ENCODE measurements around the gene DOC2A. TPM values are rescaled to one million over a fixed set of nuclear protein-coding genes. Genes with fewer than 3 reads are reported as not detected.
"Not testable (repeated sequence)": the region's sequence is repeated elsewhere in the genome, so short reads cannot be mapped to it uniquely, and the experiment has no call there.

DOC2A gene
- total RNA-seq, 2 experiments from 2014 or later: 0.34 TPM; not detected in 1

GRCh38 chr16:30041841-30042240 lies 31.0 kb upstream of the DOC2A start:
- Mint-ChIP-seq H3K4me3 (no peak overlapping the region), H3K36me3 (ENCODE audit: low read depth) (no peaks in the 10 kb centered on the region), H3K27ac (no peak overlapping the region), H3K4me1 (ENCODE audit: low read depth) (no peaks in the 10 kb centered on the region), H3K27me3 (ENCODE audit: low read depth) (peaks cover 13% of the 10 kb centered on the region), H3K9me3 (ENCODE audit: insufficient read depth) (no peaks in the 10 kb centered on the region)
- DNase-seq: no peak
- POLR2A ChIA-PET: no interaction called here
- CTCF ChIA-PET: interaction anchor here (0.6 to 6.0 kb wide), 6 partner anchors 10 to 252 kb away, joined by 3 to 44 read pairs (median 7); partner anchors contain the start of genes TBX6 and TLCD3B
- no peak for ATAC-seq

GRCh38 chr16:30040690-30041089 lies 29.9 kb upstream of the DOC2A start:
- POLR2A ChIA-PET; H3K36me3 Mint-ChIP-seq (ENCODE audit: low read depth): not testable (repeated sequence)
- CTCF ChIA-PET: interaction anchor here (1.0 to 6.0 kb wide), 4 partner anchors 9 to 51 kb away, joined by 3 to 44 read pairs (median 6); partner anchors contain the start of genes TBX6 and TLCD3B

GRCh38 chr16:30040221-30040620 lies 29.4 kb upstream of the DOC2A start:
- DNase-seq: no peak
- Mint-ChIP-seq H3K4me1 (ENCODE audit: low read depth) (peaks cover 3% of the 10 kb centered on the region), H3K27ac (no peak overlapping the region), H3K9me3 (ENCODE audit: insufficient read depth) (no peaks in the 10 kb centered on the region), H3K4me3 (no peak overlapping the region), H3K27me3 (ENCODE audit: low read depth) (peaks cover 15% of the 10 kb centered on the region), H3K36me3 (ENCODE audit: low read depth) (no peaks in the 10 kb centered on the region)
- POLR2A ChIA-PET: interaction anchor here (0.7 kb wide), 1 partner anchor 25 kb away, joined by 3 read pairs; the partner anchor contains the start of gene ALDOA
- CTCF ChIA-PET: interaction anchor here (1.8 to 6.0 kb wide), 2 partner anchors 8 to 15 kb away, joined by 8 to 44 read pairs; partner anchors contain the start of gene TLCD3B
- no peak for ATAC-seq

More at GRCh38 chr16:30040690-30041089, 29.9 kb upstream of the DOC2A start:
- not testable (repeated sequence) for DNase-seq; H3K27ac Mint-ChIP-seq; H3K9me3 Mint-ChIP-seq (ENCODE audit: insufficient read depth); ATAC-seq; H3K4me1 Mint-ChIP-seq (ENCODE audit: low read depth); H3K4me3 Mint-ChIP-seq
- peaks cover 16% of the 10 kb centered on the region for H3K27me3 Mint-ChIP-seq (ENCODE audit: low read depth)

GRCh38 chr16:30033270-30033669 lies 22.4 kb upstream of the DOC2A start:
- H3K4me1 Mint-ChIP-seq (ENCODE audit: low read depth): peaks cover 15% of the 10 kb centered on the region
- no peak for DNase-seq

GRCh38 chr16:30032083-30032819 lies 21.4 kb upstream of the DOC2A start:
- peaks cover 15% of the 10 kb centered on the region for H3K4me1 Mint-ChIP-seq (ENCODE audit: low read depth)
- no peak overlapping the region for H3K27ac Mint-ChIP-seq
- ChIA-PET CTCF (interaction anchor here (0.6 to 3.4 kb wide), 41 partner anchors 9 to 345 kb away, joined by 3 to 48 read pairs (median 4); partner anchors contain the start of genes ALDOA, C16orf92, HIRIP3 and KCTD13), POLR2A (no interaction called here)
- no peak overlapping the region for H3K4me3 Mint-ChIP-seq
- DNase-seq: peak; percentile 81
- peaks cover 44% of the 10 kb centered on the region for H3K27me3 Mint-ChIP-seq (ENCODE audit: low read depth)
- no peaks in the 10 kb centered on the region for H3K9me3 Mint-ChIP-seq (ENCODE audit: insufficient read depth)
- no peaks in the 10 kb centered on the region for H3K36me3 Mint-ChIP-seq (ENCODE audit: low read depth)
- ATAC-seq: peak; percentile 66

More at GRCh38 chr16:30033270-30033669, 22.4 kb upstream of the DOC2A start:
- ChIA-PET POLR2A (no interaction called here), CTCF (interaction anchor here (1.0 to 3.4 kb wide), 16 partner anchors 9 to 346 kb away, joined by 3 to 48 read pairs (median 5); partner anchors contain the start of genes KCTD13 and TAOK2)
- Mint-ChIP-seq H3K36me3 (ENCODE audit: low read depth) (no peaks in the 10 kb centered on the region), H3K9me3 (ENCODE audit: insufficient read depth) (no peaks in the 10 kb centered on the region), H3K27me3 (ENCODE audit: low read depth) (peaks cover 34% of the 10 kb centered on the region), H3K27ac (no peak overlapping the region), H3K4me3 (no peak overlapping the region)
- ATAC-seq: no peak

- CTCF ChIA-PET: interaction anchor here (0.8 to 3.4 kb wide), 26 partner anchors 8 to 340 kb away, joined by 3 to 48 read pairs (median 5); partner anchors contain the start of genes ALDOA, C16orf92, HIRIP3 and KCTD13
- Mint-ChIP-seq H3K27me3 (ENCODE audit: low read depth) (peaks cover 44% of the 10 kb centered on the region), H3K27ac (no peak overlapping the region), H3K9me3 (ENCODE audit: insufficient read depth) (no peaks in the 10 kb centered on the region), H3K36me3 (ENCODE audit: low read depth) (no peaks in the 10 kb centered on the region), H3K4me3 (no peak overlapping the region), H3K4me1 (ENCODE audit: low read depth) (peaks cover 15% of the 10 kb centered on the region)
- POLR2A ChIA-PET: no interaction called here
- no peak for ATAC-seq
- DNase-seq: no peak
These were observed 20.7 kb upstream of the DOC2A start for GRCh38 chr16:30031477-30031918.

- Mint-ChIP-seq H3K27ac (no peak within 1 kb of the TSS), H3K27me3 (ENCODE audit: low read depth) (peaks cover 42% of the 10 kb centered on the region), H3K9me3 (ENCODE audit: insufficient read depth) (no peaks in the 10 kb centered on the region), H3K4me3 (no peak within 1 kb of the TSS), H3K36me3 (ENCODE audit: low read depth) (no peaks in the 10 kb centered on the region), H3K4me1 (ENCODE audit: low read depth) (peaks cover 15% of the 10 kb centered on the region)
- DNase-seq (no peak), ATAC-seq (no peak)
- ChIA-PET POLR2A (no interaction called here), CTCF (interaction anchor here (1.1 to 3.4 kb wide), 14 partner anchors 8 to 331 kb away, joined by 3 to 48 read pairs (median 6); partner anchors contain the start of genes ALDOA and C16orf92)
These were observed 20.1 kb upstream of the DOC2A start, which contains the start of gene TLCD3B for GRCh38 chr16:30030841-30031413. TLCD3B (minus strand) TSS chr16:30031271; CDS start chr16:30030527, 744 bp downstream.

GRCh38 chr16:30030011-30030685 lies 19.3 kb upstream of the DOC2A start:
- no peak overlapping the region for H3K4me3 Mint-ChIP-seq
- ATAC-seq: no peak

GRCh38 chr16:30028438-30029076 lies 17.7 kb upstream of the DOC2A start:
- Mint-ChIP-seq H3K4me3 (no peak overlapping the region), H3K4me1 (ENCODE audit: low read depth) (peaks cover 11% of the 10 kb centered on the region), H3K27me3 (ENCODE audit: low read depth) (peaks cover 35% of the 10 kb centered on the region), H3K9me3 (ENCODE audit: insufficient read depth) (no peaks in the 10 kb centered on the region), H3K27ac (no peak overlapping the region), H3K36me3 (ENCODE audit: low read depth) (no peaks in the 10 kb centered on the region)
- ATAC-seq: peak; percentile 59
- POLR2A ChIA-PET: interaction anchor here (1.0 kb wide), 1 partner anchor 180 kb away, joined by 3 read pairs; no protein-coding TSS in a partner anchor
- DNase-seq: peak; percentile 61
- CTCF ChIA-PET: no interaction called here

More at GRCh38 chr16:30030011-30030685, 19.3 kb upstream of the DOC2A start:
- Mint-ChIP-seq H3K27me3 (ENCODE audit: low read depth) (peaks cover 39% of the 10 kb centered on the region), H3K27ac (no peak overlapping the region), H3K9me3 (ENCODE audit: insufficient read depth) (no peaks in the 10 kb centered on the region), H3K36me3 (ENCODE audit: low read depth) (no peaks in the 10 kb centered on the region), H3K4me1 (ENCODE audit: low read depth) (peaks cover 12% of the 10 kb centered on the region)
- ChIA-PET POLR2A (no interaction called here), CTCF (interaction anchor here (3.4 kb wide), 1 partner anchor 12 kb away, joined by 44 read pairs; no protein-coding TSS in a partner anchor)
- no peak for DNase-seq

GRCh38 chr16:30027588-30028437 lies 17.0 kb upstream of the DOC2A start:
- POLR2A ChIA-PET: interaction anchor here (1.0 kb wide), 1 partner anchor 179 kb away, joined by 3 read pairs; no protein-coding TSS in a partner anchor
- H3K27me3 Mint-ChIP-seq (ENCODE audit: low read depth): peaks cover 35% of the 10 kb centered on the region
- no peaks in the 10 kb centered on the region for H3K36me3 Mint-ChIP-seq (ENCODE audit: low read depth)

More at GRCh38 chr16:30027588-30028437, 17.0 kb upstream of the DOC2A start:
- Mint-ChIP-seq H3K27ac (no peak overlapping the region), H3K9me3 (ENCODE audit: insufficient read depth) (no peaks in the 10 kb centered on the region), H3K4me3 (no peak overlapping the region), H3K4me1 (ENCODE audit: low read depth) (peaks cover 11% of the 10 kb centered on the region)
- no peak for DNase-seq
- CTCF ChIA-PET: no interaction called here
- no peak for ATAC-seq
